Bone marrow (tissue), 2 donors: ENCODE measurements around the gene PARD3.

Source experiments
- DNase-seq, 2 donors: peaks; one replicate each; lab custom pipeline; 2025; lab: John Stamatoyannopoulos, UW

The PARD3 gene

GRCh38 chr10:34213193-34213804 is 601.8 kb downstream of the PARD3 start:
- DNase-seq = no peak

- no peak for DNase-seq
These were observed 607.8 kb downstream of the PARD3 start for GRCh38 chr10:34207343-34207742.

GRCh38 chr10:34206935-34207268 is 608.2 kb downstream of the PARD3 start:
- DNase-seq = no peak

- DNase-seq = no peak
These were observed 608.8 kb downstream of the PARD3 start for GRCh38 chr10:34206078-34206934.

- no peak for DNase-seq
These were observed 609.6 kb downstream of the PARD3 start for GRCh38 chr10:34205452-34205851.

GRCh38 chr10:34203966-34204630 is 611.0 kb downstream of the PARD3 start:
- no peak for DNase-seq

- DNase-seq = no peak
These were observed 614.7 kb downstream of the PARD3 start for GRCh38 chr10:34200355-34200901.

- DNase-seq = no peak
These were observed 616.1 kb downstream of the PARD3 start for GRCh38 chr10:34198953-34199352.

- no peak for DNase-seq
These were observed 619.0 kb downstream of the PARD3 start for GRCh38 chr10:34196058-34196433.

GRCh38 chr10:34195364-34196057 is 619.6 kb downstream of the PARD3 start:
- no peak for DNase-seq

- DNase-seq = no peak
These were observed 621.0 kb downstream of the PARD3 start for GRCh38 chr10:34193931-34194626.

GRCh38 chr10:34192646-34193045 is 622.5 kb downstream of the PARD3 start:
- DNase-seq = no peak

GRCh38 chr10:34191406-34191805 is 623.7 kb downstream of the PARD3 start:
- DNase-seq = no peak

GRCh38 chr10:34190580-34190979 is 624.5 kb downstream of the PARD3 start:
- no peak for DNase-seq

- DNase-seq = no peak
These were observed 625.3 kb downstream of the PARD3 start for GRCh38 chr10:34189830-34190229.

GRCh38 chr10:34188221-34188620 is 626.9 kb downstream of the PARD3 start:
- DNase-seq = no peak

- DNase-seq = no peak
These were observed 627.9 kb downstream of the PARD3 start for GRCh38 chr10:34187201-34187600.

- no peak for DNase-seq
These were observed 628.4 kb downstream of the PARD3 start for GRCh38 chr10:34186745-34187144.

- DNase-seq = no peak
These were observed 629.1 kb downstream of the PARD3 start for GRCh38 chr10:34185998-34186397.

- no peak for DNase-seq
These were observed 630.1 kb downstream of the PARD3 start for GRCh38 chr10:34184939-34185386.

- no peak for DNase-seq
These were observed 630.7 kb downstream of the PARD3 start for GRCh38 chr10:34184397-34184796.
